Measurements from ENCODE around the gene PTPRJ.

DNA sequence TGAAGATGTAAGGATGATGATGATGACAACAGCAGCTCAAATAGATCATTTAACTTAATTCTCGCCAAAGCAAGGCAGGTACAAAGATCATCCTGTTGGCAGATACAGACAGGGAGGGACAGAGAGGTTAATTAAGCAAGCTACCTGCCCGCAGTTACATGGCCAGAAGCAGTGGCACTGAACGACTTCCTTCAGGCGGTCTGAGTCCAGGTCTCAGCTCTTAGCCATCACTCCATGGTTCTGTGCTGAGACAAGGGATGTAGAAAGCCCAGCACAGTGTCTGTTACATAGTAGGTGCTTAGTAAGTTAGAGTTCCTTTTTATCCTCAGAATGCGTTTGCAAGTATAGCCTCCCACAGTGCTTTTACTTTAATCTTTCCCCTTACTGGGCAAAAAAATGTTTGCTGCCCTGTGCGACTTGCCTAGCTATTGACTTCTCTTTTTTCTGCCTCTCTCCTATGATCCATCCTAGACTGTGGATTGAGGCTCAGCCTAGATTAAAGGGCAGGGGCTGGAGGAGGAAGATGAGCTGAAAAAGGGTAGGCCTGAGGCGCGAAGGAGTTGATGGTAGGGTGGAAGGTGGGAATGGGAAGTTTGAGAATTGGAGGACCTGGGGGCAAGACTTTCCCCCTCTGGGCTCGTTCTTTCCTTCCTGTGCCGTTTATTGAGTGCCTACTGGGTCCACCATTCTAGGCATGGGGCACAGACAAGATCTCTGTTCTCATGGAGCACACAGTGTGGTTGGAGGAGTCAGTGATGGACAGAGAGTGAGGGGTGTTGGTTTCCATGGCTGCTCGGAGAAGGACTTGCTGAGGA is 128.1 kb downstream of the PTPRJ start:
- TF ChIP-seq ATF3 (IDR thresholded peaks at IDR 0.05) = no peak
- TF ChIP-seq, protein P1, sequence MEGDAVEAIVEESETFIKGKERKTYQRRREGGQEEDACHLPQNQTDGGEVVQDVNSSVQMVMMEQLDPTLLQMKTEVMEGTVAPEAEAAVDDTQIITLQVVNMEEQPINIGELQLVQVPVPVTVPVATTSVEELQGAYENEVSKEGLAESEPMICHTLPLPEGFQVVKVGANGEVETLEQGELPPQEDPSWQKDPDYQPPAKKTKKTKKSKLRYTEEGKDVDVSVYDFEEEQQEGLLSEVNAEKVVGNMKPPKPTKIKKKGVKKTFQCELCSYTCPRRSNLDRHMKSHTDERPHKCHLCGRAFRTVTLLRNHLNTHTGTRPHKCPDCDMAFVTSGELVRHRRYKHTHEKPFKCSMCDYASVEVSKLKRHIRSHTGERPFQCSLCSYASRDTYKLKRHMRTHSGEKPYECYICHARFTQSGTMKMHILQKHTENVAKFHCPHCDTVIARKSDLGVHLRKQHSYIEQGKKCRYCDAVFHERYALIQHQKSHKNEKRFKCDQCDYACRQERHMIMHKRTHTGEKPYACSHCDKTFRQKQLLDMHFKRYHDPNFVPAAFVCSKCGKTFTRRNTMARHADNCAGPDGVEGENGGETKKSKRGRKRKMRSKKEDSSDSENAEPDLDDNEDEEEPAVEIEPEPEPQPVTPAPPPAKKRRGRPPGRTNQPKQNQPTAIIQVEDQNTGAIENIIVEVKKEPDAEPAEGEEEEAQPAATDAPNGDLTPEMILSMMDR (IDR thresholded peaks at IDR 0.05; ENCODE audit: low read depth, low read length, missing input control) = no peak

All from liver (tissue), 3 donors.